ENCODE measurements around the gene CD55. TPM values are rescaled to one million over a fixed set of nuclear protein-coding genes. Genes with fewer than 3 reads are reported as not detected.

Gene CD55
- 5.9 TPM for polyA plus RNA-seq (2012; ENCODE audit: low read depth, missing spikeins)

GRCh38 chr1:207321079-207321789, at the start of gene CD55:
TSS of gene CD55 (plus strand) at chr1:207321678. CDS start at chr1:207321766, 88 bp downstream.
- TF ChIP-seq POLR2A (IDR thresholded peaks at IDR 0.05; ENCODE audit: low read depth, low read length) = peak; percentile 84; the same call in 1 of the 2 replicates
- TF ChIP-seq POLR2AphosphoS5 (IDR thresholded peaks at IDR 0.05; ENCODE audit: low read depth, low read length) = peak; percentile 85
- peak; percentile 30; the same call in 1 of the 2 replicates for TF ChIP-seq SPI1 (IDR thresholded peaks at IDR 0.05; ENCODE audit: low read depth, low read length)
- TF ChIP-seq PAX5 (IDR thresholded peaks at IDR 0.05; ENCODE audit: insufficient read depth, low read length, severe bottlenecking) = peak; percentile 9
- TF ChIP-seq TAF1 (IDR thresholded peaks at IDR 0.05; ENCODE audit: low read depth, low read length) = peak; percentile 84
- peak; percentile 42; the same call in 1 of the 2 replicates for TF ChIP-seq POU2F2 (IDR thresholded peaks at IDR 0.05; ENCODE audit: low read depth, low read length)
- peak; percentile 76 for DNase-seq (ENCODE audit: insufficient read length, low spot score)
- FAIRE-seq = peak; percentile 99

GRCh38 chr1:207274882-207275281, 46.6 kb upstream of the CD55 start:
- no peak for DNase-seq (ENCODE audit: insufficient read length, low spot score)
- TF ChIP-seq POU2F2 (IDR thresholded peaks at IDR 0.05; ENCODE audit: low read depth, low read length) = no peak
- no peak for TF ChIP-seq POLR2A (IDR thresholded peaks at IDR 0.05; ENCODE audit: low read depth, low read length)
- no peak for TF ChIP-seq POLR2AphosphoS5 (IDR thresholded peaks at IDR 0.05; ENCODE audit: low read depth, low read length)
- no peak for TF ChIP-seq PAX5 (IDR thresholded peaks at IDR 0.05; ENCODE audit: insufficient read depth, low read length, severe bottlenecking)
- FAIRE-seq = no peak

- no peak for FAIRE-seq
- no peak for TF ChIP-seq SPI1 (IDR thresholded peaks at IDR 0.05; ENCODE audit: low read depth, low read length)
- no peak for TF ChIP-seq POLR2A (IDR thresholded peaks at IDR 0.05; ENCODE audit: low read depth, low read length)
- TF ChIP-seq PAX5 (IDR thresholded peaks at IDR 0.05; ENCODE audit: insufficient read depth, low read length, severe bottlenecking) = no peak
- TF ChIP-seq POU2F2 (IDR thresholded peaks at IDR 0.05; ENCODE audit: low read depth, low read length) = no peak
- no peak for TF ChIP-seq POLR2AphosphoS5 (IDR thresholded peaks at IDR 0.05; ENCODE audit: low read depth, low read length)
- no peak for TF ChIP-seq TAF1 (IDR thresholded peaks at IDR 0.05; ENCODE audit: low read depth, low read length)
- no peak for DNase-seq (ENCODE audit: insufficient read length, low spot score)
These were observed 45.0 kb upstream of the CD55 start for GRCh38 chr1:207276465-207276864.

GRCh38 chr1:207277241-207277640, 44.2 kb upstream of the CD55 start:
- DNase-seq (ENCODE audit: insufficient read length, low spot score) (no peak), FAIRE-seq (no peak)
- TF ChIP-seq PAX5 (IDR thresholded peaks at IDR 0.05; ENCODE audit: insufficient read depth, low read length, severe bottlenecking) (no peak), POLR2AphosphoS5 (IDR thresholded peaks at IDR 0.05; ENCODE audit: low read depth, low read length) (no peak), SPI1 (IDR thresholded peaks at IDR 0.05; ENCODE audit: low read depth, low read length) (no peak), POU2F2 (IDR thresholded peaks at IDR 0.05; ENCODE audit: low read depth, low read length) (no peak), TAF1 (IDR thresholded peaks at IDR 0.05; ENCODE audit: low read depth, low read length) (no peak), POLR2A (IDR thresholded peaks at IDR 0.05; ENCODE audit: low read depth, low read length) (no peak)

GRCh38 chr1:207279652-207280051, 41.8 kb upstream of the CD55 start:
- no peak for FAIRE-seq
- DNase-seq (ENCODE audit: insufficient read length, low spot score) = no peak
- TF ChIP-seq SPI1 (IDR thresholded peaks at IDR 0.05; ENCODE audit: low read depth, low read length) (no peak), PAX5 (IDR thresholded peaks at IDR 0.05; ENCODE audit: insufficient read depth, low read length, severe bottlenecking) (no peak), TAF1 (IDR thresholded peaks at IDR 0.05; ENCODE audit: low read depth, low read length) (no peak), POLR2AphosphoS5 (IDR thresholded peaks at IDR 0.05; ENCODE audit: low read depth, low read length) (no peak), POU2F2 (IDR thresholded peaks at IDR 0.05; ENCODE audit: low read depth, low read length) (no peak), POLR2A (IDR thresholded peaks at IDR 0.05; ENCODE audit: low read depth, low read length) (no peak)

- no peak for TF ChIP-seq SPI1 (IDR thresholded peaks at IDR 0.05; ENCODE audit: low read depth, low read length)
- no peak for TF ChIP-seq POLR2A (IDR thresholded peaks at IDR 0.05; ENCODE audit: low read depth, low read length)
- TF ChIP-seq TAF1 (IDR thresholded peaks at IDR 0.05; ENCODE audit: low read depth, low read length) = no peak
- TF ChIP-seq POU2F2 (IDR thresholded peaks at IDR 0.05; ENCODE audit: low read depth, low read length) = no peak
- TF ChIP-seq PAX5 (IDR thresholded peaks at IDR 0.05; ENCODE audit: insufficient read depth, low read length, severe bottlenecking) = no peak
- no peak for TF ChIP-seq POLR2AphosphoS5 (IDR thresholded peaks at IDR 0.05; ENCODE audit: low read depth, low read length)
- FAIRE-seq = no peak
These were observed 40.8 kb upstream of the CD55 start for GRCh38 chr1:207280706-207281105.

DNA sequence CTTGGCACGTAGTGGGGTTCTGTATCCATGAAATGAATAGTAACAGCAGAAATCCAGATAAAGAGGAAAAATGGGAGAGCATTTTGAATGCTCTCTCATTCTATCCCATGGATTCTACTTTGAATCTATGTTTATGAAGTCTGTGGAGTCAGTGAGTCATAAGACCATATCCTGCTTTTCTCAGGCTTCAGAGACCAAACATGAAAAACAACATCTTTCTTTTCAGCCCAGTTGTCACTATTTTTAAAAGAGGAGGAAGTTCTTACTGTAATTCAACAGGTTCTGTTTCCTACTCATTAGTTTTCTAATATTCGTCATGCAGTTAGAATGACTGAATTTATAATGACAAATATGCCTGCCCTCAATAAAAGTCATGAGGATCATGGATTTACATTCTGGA, 39.4 kb upstream of the CD55 start:
- no peak for DNase-seq (ENCODE audit: insufficient read length, low spot score)
- FAIRE-seq = no peak
- no peak for TF ChIP-seq SPI1 (IDR thresholded peaks at IDR 0.05; ENCODE audit: low read depth, low read length)
- no peak for TF ChIP-seq TAF1 (IDR thresholded peaks at IDR 0.05; ENCODE audit: low read depth, low read length)
- TF ChIP-seq PAX5 (IDR thresholded peaks at IDR 0.05; ENCODE audit: insufficient read depth, low read length, severe bottlenecking) = no peak
- TF ChIP-seq POLR2A (IDR thresholded peaks at IDR 0.05; ENCODE audit: low read depth, low read length) = no peak
- no peak for TF ChIP-seq POLR2AphosphoS5 (IDR thresholded peaks at IDR 0.05; ENCODE audit: low read depth, low read length)
- TF ChIP-seq POU2F2 (IDR thresholded peaks at IDR 0.05; ENCODE audit: low read depth, low read length) = no peak

More at GRCh38 chr1:207280706-207281105, 40.8 kb upstream of the CD55 start:
- no peak for DNase-seq (ENCODE audit: insufficient read length, low spot score)

DNA sequence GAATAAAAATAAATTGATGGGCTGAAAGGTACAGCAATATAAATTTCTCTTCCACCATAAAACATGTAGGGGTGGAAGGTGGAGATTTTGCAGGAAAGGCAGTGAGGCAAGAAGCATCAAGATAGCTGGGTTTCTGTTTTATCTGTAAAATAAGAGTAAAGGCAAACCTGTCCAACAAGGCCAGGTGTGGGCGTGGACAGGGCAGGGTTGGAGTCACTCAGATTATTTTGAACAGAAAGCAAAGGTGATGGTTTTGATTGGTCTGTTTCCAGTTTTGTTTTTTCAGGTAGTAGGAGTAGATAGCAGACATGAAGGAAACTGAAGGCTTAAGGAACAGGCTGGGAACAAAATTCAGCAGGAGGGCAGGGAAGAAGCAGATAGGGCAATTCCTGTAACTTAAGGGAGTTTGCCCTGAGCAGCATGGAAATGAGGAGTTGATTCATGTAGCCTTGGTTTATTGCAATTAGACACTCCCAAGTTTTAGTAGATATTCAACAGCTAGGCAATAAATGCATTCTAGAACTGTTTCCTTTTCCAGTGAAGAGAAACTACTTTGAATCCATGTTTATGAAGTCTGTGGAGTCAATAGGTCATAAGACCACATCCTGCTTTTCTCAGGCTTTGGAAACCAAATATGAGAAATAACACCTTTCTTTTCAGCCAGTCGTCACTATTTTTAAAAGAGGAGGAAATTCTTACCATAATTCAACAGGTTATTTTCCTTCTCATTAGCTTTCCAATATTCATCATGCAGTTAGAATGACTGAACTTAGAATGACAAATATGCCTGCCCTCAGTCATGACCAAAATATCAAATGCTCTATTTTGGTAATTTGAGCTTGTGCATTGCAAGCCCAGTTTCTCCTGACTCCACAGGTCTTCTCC, 38.7 kb upstream of the CD55 start:
- FAIRE-seq (no peak), DNase-seq (ENCODE audit: insufficient read length, low spot score) (no peak)
- TF ChIP-seq TAF1 (IDR thresholded peaks at IDR 0.05; ENCODE audit: low read depth, low read length) (no peak), POLR2AphosphoS5 (IDR thresholded peaks at IDR 0.05; ENCODE audit: low read depth, low read length) (no peak), PAX5 (IDR thresholded peaks at IDR 0.05; ENCODE audit: insufficient read depth, low read length, severe bottlenecking) (no peak), POLR2A (IDR thresholded peaks at IDR 0.05; ENCODE audit: low read depth, low read length) (no peak), SPI1 (IDR thresholded peaks at IDR 0.05; ENCODE audit: low read depth, low read length) (no peak), POU2F2 (IDR thresholded peaks at IDR 0.05; ENCODE audit: low read depth, low read length) (no peak)

- DNase-seq (ENCODE audit: insufficient read length, low spot score) (no peak), FAIRE-seq (no peak)
- TF ChIP-seq TAF1 (IDR thresholded peaks at IDR 0.05; ENCODE audit: low read depth, low read length) (no peak), PAX5 (IDR thresholded peaks at IDR 0.05; ENCODE audit: insufficient read depth, low read length, severe bottlenecking) (no peak), POU2F2 (IDR thresholded peaks at IDR 0.05; ENCODE audit: low read depth, low read length) (no peak), POLR2A (IDR thresholded peaks at IDR 0.05; ENCODE audit: low read depth, low read length) (no peak), SPI1 (IDR thresholded peaks at IDR 0.05; ENCODE audit: low read depth, low read length) (no peak), POLR2AphosphoS5 (IDR thresholded peaks at IDR 0.05; ENCODE audit: low read depth, low read length) (no peak)
These were observed 38.1 kb upstream of the CD55 start for GRCh38 chr1:207283421-207283820.

Data from GM12891 (cell line).